ENCODE results near the gene THOC7. TPM values are rescaled to one million over a fixed set of nuclear protein-coding genes. Genes with fewer than 3 reads are reported as not detected.

THOC7 gene
- total RNA-seq, 6 donors from 2014 or later = 16.2 to 77.7 (median 40.6) TPM

- H3K9me3 ChIP-seq = no peaks in the 10 kb centered on the region
- no peak overlapping the region for H3K27ac ChIP-seq
- H3K4me1 ChIP-seq = peaks cover 0 to 15% (median 0%) of the 10 kb centered on the region in 4 donors
- no peak overlapping the region for H3K4me3 ChIP-seq
- no peak for ATAC-seq (ENCODE audit: low FRiP score in 2 of 2)
- no peaks in the 10 kb centered on the region for H3K36me3 ChIP-seq
- no peaks in the 10 kb centered on the region for H3K27me3 ChIP-seq
- TF ChIP-seq EP300 (IDR thresholded peaks at IDR 0.05) (no peak), CTCF (IDR thresholded peaks at IDR 0.05) (no peak), POLR2A (IDR thresholded peaks at IDR 0.05) (no peak), POLR2AphosphoS5 (IDR thresholded peaks at IDR 0.05) (no peak)
- no peak for DNase-seq
- WGBS, 2 donors = 94 to 99% methylated on average over 5 of the region's 5 CpGs
Observed at GRCh38 chr3:63880653-63881052, 17.0 kb upstream of the THOC7 start.

- 70 to 80% methylated on average over 2 of the region's 2 CpGs for WGBS, 2 donors
- no peaks in the 10 kb centered on the region for H3K9me3 ChIP-seq
- ATAC-seq (ENCODE audit: low FRiP score in 2 of 2) (no peak), DNase-seq (no peak)
- H3K36me3 ChIP-seq = no peaks in the 10 kb centered on the region
- no peaks in the 10 kb centered on the region for H3K27me3 ChIP-seq
- TF ChIP-seq CTCF (IDR thresholded peaks at IDR 0.05) (no peak), POLR2AphosphoS5 (IDR thresholded peaks at IDR 0.05) (no peak), POLR2A (IDR thresholded peaks at IDR 0.05) (no peak), EP300 (IDR thresholded peaks at IDR 0.05) (no peak)
- H3K4me1 ChIP-seq = peaks cover 0 to 20% (median 2%) of the 10 kb centered on the region in 4 donors
- no peak overlapping the region for H3K27ac ChIP-seq
- H3K4me3 ChIP-seq = no peak overlapping the region
Observed at GRCh38 chr3:63878394-63879060, 14.9 kb upstream of the THOC7 start.

GRCh38 chr3:63877737-63878393 lies 14.3 kb upstream of the THOC7 start:
- 80 to 81% methylated on average over 3 of the region's 3 CpGs for WGBS, 2 donors
- no peaks in the 10 kb centered on the region for H3K27me3 ChIP-seq
- no peak overlapping the region for H3K27ac ChIP-seq
- no peaks in the 10 kb centered on the region for H3K9me3 ChIP-seq
- no peak for TF ChIP-seq EP300 (IDR thresholded peaks at IDR 0.05)
- H3K36me3 ChIP-seq = no peaks in the 10 kb centered on the region
- peaks cover 0 to 20% (median 2%) of the 10 kb centered on the region in 4 donors for H3K4me1 ChIP-seq
- H3K4me3 ChIP-seq = no peak overlapping the region
- ATAC-seq (ENCODE audit: low FRiP score in 2 of 2) = no peak
- DNase-seq = no peak

- no peak overlapping the region for H3K27ac ChIP-seq
- no peaks in the 10 kb centered on the region for H3K27me3 ChIP-seq
- H3K36me3 ChIP-seq = no peaks in the 10 kb centered on the region
- 61 to 73% methylated on average over 3 of the region's 3 CpGs for WGBS, 2 donors
- H3K4me3 ChIP-seq = no peak overlapping the region
- no peak for ATAC-seq (ENCODE audit: low FRiP score in 2 of 2)
- H3K4me1 ChIP-seq = peaks cover 0 to 25% (median 2%) of the 10 kb centered on the region in 4 donors
- no peaks in the 10 kb centered on the region for H3K9me3 ChIP-seq
- no peak for TF ChIP-seq EP300 (IDR thresholded peaks at IDR 0.05)
- TF ChIP-seq POLR2A (IDR thresholded peaks at IDR 0.05) = no peak
- TF ChIP-seq POLR2AphosphoS5 (IDR thresholded peaks at IDR 0.05) = no peak
- no peak for TF ChIP-seq CTCF (IDR thresholded peaks at IDR 0.05)
- DNase-seq = no peak
Observed at GRCh38 chr3:63876260-63876659, 12.7 kb upstream of the THOC7 start.

- H3K27ac ChIP-seq = no peak overlapping the region
- H3K4me3 ChIP-seq = no peak overlapping the region
- no peaks in the 10 kb centered on the region for H3K9me3 ChIP-seq
- no peak for DNase-seq
- WGBS, 2 donors = 66 to 81% methylated on average over 2 of the region's 2 CpGs
- ATAC-seq (ENCODE audit: low FRiP score in 2 of 2) = no peak
- H3K4me1 ChIP-seq = peaks cover 0 to 25% (median 2%) of the 10 kb centered on the region in 4 donors
- H3K27me3 ChIP-seq = no peaks in the 10 kb centered on the region
- TF ChIP-seq EP300 (IDR thresholded peaks at IDR 0.05) (no peak), POLR2AphosphoS5 (IDR thresholded peaks at IDR 0.05) (no peak), POLR2A (IDR thresholded peaks at IDR 0.05) (no peak), CTCF (IDR thresholded peaks at IDR 0.05) (no peak)
- H3K36me3 ChIP-seq = no peaks in the 10 kb centered on the region
Observed at GRCh38 chr3:63875510-63875909, 11.9 kb upstream of the THOC7 start.

Measured in upper lobe of left lung (tissue), 6 donors.